NB4 (cell line): ENCODE results near the gene ACOXL.

Experiments
- POLR2A ChIP-seq: IDR thresholded peaks from 2 replicates; pipeline ENCODE4 v1.6.1; 2011; ENCODE audit warnings: mild to moderate bottlenecking; ENCODE audit not compliant: insufficient read length; ENCODE audit errors: extremely low read depth
- TF ChIP-seq, protein P1 (sequence below): IDR thresholded peaks from one replicate; pipeline ENCODE4 v1.5.1; 2012; ENCODE audit warnings: low read depth, low read length

GRCh38 chr2:110861616-110862260 lies 129.4 kb downstream of the ACOXL start:
- TF ChIP-seq, protein P1, sequence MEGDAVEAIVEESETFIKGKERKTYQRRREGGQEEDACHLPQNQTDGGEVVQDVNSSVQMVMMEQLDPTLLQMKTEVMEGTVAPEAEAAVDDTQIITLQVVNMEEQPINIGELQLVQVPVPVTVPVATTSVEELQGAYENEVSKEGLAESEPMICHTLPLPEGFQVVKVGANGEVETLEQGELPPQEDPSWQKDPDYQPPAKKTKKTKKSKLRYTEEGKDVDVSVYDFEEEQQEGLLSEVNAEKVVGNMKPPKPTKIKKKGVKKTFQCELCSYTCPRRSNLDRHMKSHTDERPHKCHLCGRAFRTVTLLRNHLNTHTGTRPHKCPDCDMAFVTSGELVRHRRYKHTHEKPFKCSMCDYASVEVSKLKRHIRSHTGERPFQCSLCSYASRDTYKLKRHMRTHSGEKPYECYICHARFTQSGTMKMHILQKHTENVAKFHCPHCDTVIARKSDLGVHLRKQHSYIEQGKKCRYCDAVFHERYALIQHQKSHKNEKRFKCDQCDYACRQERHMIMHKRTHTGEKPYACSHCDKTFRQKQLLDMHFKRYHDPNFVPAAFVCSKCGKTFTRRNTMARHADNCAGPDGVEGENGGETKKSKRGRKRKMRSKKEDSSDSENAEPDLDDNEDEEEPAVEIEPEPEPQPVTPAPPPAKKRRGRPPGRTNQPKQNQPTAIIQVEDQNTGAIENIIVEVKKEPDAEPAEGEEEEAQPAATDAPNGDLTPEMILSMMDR, result no peak
- no peak for TF ChIP-seq POLR2A
